Cerebellar nuclear complex (tissue), 1 donor: Measurements from ENCODE around the gene MYOF.
"Not testable (repeated sequence)": the region's sequence is repeated elsewhere in the genome, so short reads cannot be mapped to it uniquely, and the experiment has no call there.

Experiments used
- DNase-seq, 2 experiments: peaks; one replicate each; lab custom pipeline; 2025; lab: John Stamatoyannopoulos, UW

MYOF gene

DNA sequence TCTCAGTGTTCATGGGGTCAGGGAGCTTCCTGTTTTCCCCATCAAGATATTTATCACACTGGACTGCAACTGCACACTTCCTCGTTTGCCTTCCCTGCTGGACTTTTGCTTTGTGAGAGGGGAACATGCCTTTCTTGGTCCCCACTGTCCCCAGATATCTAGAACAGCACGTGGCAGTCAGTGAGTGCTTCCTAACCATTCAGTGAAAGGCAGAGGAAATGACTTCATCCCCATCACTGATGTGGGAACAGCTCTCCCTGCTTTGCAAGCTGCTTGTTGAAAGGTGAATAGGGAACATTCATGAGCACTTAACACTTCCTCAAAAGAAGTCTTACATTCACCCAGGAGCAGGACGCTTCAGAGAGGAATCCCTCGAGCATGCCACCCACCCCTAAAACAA, 135.4 kb downstream of the MYOF start:
- no peak for DNase-seq

DNA sequence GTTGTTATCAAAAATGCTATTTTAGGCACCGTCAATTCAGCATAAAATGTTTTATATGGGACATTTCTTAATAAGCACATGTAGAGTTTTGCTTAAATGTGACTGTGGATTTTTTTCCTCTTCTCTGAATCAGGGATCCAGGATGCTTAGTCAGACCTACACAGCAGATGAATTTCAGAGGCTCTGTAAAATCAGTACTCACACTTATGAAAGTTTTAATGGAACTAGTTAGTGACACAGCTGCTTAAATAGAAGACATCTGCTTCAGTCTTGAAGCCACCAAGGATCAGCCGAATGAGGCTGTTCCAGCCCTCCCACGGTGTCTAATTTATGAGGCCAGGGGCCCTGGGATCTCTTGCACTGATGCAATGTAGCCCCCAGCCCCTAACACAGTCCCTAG, 136.0 kb downstream of the MYOF start:
- no peak for DNase-seq

DNA sequence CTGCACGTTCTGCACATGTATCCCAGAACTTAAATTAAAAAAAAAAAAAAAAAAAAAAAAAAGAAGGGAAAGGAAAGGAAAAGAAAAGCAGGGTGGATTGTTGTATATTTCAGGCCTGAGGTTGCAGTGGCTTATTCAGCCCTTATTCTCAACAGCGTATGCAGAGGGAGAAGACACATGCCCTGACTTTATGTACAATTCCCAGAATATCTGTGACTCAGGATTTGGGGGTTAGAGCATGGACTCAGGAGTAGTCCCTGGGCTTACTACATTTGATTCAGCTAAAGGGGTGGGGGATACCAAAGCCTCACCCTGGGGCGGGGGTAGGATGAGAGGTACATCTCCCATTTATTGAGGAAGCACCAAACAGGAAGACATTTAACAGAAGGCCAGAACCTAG, 137.4 kb downstream of the MYOF start:
- DNase-seq, result no peak

DNA sequence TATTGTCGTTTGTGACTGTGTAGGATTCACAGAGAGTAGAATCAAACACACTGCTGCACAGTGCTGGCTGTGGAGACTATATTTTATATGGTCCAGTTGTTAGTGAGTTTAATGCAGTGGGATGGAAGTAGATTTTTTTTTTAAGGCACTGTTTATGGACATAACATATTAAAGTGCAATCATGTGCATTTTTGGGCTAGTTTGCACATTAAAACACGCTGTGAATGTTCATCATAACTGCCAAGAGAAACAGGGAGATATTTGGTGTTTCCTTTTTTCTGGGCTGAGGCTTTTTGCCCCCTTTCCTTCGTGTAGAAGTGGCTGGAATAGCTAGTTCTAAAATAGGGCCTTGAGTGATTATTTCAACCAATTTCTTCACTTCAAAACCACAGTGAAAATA, 139.2 kb downstream of the MYOF start:
- DNase-seq, result no peak

DNA sequence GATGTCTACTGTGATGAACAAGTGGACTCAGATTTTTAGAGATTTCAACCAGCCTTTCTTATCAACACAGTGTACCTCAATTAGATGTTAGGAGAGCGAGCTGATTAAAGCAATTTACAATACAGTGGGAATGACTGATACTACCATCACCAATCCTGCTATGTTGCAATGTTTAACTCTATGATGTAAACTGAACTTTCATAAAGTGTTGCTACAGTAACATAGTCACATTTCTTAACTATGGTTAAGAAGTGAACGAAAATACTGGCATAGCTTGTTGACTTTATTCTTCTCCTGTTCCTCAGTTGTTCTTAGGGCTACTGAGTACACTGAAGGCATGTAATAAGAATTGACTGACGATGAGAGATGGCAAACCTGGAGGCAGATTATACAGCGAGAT, 139.8 kb downstream of the MYOF start:
- no peak for DNase-seq

DNA sequence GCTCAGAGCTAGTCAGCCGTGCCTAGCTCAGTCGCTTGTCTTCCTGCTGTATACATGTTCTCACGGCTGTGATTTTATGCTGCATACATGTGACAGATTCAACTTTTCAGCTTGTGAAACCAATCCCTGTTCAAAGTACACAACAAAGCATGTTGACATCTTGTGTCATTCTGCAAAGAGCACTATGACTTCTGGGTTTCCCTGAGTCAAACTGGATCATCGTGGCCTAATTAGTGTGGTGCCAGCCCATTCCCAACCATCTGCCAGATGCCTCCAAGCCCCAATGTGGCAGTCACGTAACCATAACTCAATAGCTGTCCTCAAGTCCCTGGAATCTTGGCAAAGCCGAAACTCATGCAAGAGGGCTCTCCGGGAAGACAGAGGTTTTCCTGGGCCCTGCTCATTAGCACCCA, 144.8 kb downstream of the MYOF start:
- no peak for DNase-seq

DNA sequence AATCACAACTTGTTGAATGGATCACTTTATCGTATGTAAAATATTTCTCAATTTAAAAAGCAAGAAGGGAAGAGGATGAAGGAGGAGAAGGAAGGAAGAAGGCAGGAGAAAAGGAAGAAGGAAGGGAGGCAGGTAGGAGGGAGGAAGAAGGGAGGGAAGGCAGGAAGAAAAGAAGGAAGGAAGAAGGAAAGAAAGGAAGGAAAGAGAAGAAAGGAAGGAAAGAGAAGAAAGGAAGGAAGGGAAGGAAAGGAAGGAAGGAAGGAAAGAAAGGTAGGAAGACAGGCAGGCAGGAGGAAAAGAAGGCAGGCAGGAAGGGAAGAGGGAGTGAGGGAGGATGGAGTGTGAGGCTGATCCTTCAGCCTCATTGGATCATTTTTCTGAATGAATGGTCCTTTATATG, 145.5 kb downstream of the MYOF start:
- DNase-seq, result no peak

DNA sequence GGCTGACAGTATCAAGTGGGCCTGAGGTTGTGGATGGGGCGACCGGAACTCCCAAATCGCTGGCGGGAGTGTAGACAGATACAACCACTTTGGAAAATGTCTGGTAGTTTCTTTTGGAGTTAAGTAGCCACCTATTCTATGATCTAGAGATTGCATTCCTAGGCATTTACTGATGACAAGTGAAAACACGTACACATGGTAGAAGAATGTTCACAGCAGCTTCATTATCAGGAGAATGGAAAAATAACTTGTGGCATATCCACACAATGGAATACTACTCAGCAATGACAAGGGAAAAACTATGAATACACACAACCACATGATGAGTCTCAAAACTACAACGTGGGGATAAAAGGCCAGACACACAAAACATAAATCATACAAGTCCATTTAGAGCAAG, 146.0 kb downstream of the MYOF start:
- no peak for DNase-seq

DNA sequence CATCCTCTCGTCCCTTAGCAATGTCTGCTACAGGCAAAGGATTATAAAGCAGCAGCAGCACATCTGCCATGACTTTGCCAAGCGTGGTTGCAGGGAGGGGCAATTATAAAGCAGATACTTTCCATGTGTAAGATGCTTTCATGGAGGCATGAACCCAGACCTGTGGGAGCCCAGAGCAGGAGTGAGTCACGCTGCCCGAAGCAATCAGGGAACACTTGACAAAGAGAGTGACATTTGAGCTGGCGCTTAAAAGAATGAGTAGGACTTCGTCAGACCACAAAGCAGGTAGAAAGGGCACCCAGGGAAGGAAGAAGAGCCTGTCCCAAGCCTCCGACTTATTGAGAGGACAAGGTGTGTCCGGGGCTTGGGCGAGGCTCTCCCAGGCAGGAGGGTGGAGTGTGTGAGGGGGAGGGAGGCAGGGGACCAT, 147.2 kb downstream of the MYOF start:
- no peak for DNase-seq

DNA sequence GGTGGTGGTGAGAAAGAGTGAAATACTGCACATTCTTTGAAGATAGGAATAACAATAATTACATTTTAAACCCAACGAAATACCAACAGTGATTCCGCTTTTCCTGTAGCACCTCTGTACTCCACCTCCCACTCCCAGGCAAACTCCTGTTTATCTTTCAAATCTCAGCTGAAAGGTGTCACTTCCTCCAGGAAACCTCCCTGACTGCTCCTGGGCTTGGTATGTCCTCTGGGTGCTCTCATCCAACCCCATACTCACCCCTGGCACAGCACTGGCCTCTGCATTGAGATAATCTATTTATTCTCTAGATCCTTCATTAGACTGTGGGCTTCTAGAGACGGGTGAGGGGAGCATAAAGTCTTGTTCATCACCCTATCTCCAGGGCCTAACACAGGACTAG, 148.0 kb downstream of the MYOF start:
- no peak for DNase-seq

DNA sequence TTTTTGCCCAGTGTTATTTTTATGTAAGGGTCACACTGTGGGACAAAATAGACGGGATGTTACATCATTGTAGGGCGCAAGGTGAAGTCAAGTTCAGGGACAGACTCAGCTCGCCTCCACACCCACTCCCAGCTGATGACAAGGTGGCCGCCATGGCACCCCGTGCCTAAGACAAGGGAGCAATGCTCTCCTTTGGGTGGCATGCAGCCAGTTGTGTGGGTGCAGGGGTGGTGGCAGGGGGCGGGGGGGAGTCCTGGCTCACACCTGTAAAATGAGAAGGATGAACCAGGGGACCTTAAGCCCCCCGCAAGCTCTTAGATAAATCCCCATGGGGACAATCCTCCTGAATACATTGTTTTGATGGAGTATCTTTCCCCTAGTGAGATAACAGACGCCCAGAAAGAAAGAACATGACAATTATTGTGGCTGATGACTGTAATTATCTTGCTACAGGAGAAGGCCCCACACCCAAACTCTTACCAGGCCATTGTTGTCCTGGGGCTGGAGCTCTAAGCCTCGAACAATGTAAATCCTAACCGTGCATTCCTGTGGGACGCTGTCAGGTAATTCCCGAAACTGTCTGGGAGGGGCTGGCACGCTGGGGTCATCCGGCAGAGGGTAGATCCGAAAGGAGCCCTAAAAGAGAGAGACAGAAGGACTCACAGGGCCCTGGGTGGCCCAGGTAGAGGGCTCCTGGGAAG, 148.7 kb downstream of the MYOF start:
- no peak for DNase-seq

DNA sequence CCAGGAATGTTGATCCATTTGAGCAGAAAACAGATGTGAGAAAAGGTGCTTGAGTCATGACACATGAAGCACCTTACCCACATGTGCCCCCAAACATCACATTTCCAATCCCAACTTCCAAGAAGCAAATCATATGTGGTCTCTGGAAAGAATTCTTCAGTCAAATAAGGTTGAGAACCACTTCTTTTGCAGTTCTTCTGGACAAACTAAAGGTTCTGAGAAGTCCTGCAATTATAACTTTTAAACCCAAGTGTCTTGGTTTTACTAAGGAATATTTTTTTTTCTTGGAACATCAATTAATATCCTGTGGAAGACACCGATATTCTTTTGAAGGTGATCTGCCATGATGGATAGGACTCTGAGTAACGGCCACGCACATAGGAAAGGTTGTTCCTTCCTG, 151.3 kb downstream of the MYOF start:
- DNase-seq, result no peak

DNA sequence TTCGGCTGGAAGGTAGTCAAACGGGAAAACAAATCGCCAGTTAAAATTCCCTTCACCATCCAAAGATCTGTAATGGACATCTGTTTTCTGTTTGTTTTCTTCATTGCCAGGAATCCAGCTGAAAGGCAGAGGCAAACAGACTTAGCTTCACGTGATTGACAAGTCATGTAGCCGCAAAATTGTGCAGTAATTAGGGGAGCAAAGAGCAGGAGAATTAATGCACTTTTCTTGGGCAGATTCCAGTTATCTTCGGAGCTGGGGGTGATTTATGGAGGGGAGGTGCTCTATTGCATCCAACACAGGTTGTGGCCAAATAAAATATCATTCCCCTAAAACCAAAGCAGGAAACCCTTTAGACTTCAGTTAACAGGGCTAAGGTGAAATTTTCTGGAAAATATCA, 162.2 kb downstream of the MYOF start:
- DNase-seq, result no peak

DNA sequence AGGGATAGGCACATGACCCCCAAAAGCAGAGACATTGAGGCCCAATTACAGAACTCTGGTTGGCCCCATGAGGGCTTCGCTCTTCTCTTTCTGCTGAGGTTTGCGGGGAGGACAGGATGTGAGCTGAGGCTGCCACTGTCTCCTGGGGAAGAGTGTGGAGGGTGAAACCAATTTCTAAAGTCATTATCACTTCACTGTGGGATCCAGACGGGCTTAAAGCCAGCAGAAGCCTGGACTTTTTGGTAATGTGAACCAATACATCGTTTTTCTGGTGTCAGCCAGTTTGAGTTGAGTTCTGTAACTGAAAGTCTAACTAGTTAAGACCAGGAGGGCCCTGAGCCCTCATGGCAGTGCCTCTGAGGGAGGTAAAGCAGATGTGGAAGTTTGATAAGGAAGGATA, 163.0 kb downstream of the MYOF start:
- no peak for DNase-seq

DNA sequence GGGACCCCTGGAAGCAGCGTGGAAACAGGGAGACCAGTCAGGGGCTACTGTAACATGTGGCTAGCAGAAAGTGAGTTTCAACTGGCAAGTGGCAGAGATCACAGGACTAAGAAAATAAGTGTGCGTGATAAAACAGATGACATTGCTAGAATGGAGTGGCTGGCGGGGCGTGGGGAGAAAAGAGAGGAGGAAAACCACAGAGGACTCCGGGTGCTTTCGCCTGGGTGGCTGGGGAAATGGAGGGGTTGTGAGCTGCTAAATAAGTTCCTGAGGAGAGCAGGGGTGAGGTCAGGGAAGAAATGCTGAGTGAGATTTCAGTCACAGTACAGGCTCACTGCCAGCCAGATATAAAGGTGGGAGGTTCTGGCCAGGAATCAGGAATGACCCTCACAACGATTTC, 166.9 kb downstream of the MYOF start:
- DNase-seq, result no peak

DNA sequence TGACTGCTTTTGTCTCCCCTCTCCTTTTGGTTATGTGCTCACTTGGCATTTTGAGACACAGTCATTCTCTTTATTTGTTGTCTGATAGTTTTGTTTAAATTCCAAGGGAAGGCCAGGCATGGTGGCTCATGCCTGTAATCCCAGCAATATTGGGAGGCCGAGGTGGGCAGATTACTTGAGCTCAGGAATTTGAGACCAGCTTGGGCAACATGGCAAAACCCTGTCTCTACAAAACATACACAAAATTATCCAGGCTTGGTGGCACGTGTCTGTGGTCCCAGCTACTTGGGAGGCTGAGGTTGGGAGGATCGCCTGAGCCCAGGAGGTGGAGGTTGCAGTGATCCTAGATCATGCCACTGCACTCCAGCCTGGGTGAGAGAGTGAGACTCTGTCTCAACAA, 167.5 kb downstream of the MYOF start:
- not testable (repeated sequence) for DNase-seq

DNA sequence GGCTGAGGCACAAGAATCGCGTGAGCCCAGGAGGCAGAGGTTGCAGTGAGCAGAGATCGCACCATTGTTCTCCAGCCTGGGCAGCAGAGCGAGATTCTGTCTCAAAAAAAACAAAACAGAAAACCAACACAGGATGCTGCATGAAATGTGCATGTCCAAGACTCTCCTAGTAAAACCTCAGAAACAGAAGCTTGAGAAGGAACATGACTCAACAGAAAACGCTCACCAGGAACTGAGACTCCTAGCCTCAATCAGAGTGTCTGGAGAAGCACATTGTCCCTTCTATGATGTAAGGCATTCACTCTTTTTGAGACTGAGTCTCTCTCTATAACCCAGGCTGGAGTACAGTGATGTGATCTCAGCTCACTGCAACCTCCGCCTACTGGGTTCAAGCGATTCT, 168.3 kb downstream of the MYOF start:
- DNase-seq, result no peak

DNA sequence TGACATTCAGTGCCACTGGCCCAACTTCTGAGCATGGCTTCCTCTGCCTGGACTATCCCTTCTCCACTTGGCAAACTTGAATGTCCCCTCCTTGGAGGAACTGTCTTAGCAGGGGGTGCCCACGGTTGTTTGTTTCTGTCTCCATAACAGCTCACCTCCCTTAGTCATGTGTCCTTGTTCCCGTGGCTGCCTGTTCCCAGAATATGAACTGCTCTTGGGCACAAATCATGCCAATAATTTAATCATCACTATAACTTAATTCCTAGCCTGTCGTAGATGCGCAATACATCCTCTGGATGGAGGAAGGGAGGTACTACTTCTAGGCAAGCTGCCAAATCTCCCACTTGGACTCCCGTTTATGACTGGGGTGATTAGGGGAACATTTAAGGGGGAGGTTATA, 173.1 kb downstream of the MYOF start:
- no peak for DNase-seq

DNA sequence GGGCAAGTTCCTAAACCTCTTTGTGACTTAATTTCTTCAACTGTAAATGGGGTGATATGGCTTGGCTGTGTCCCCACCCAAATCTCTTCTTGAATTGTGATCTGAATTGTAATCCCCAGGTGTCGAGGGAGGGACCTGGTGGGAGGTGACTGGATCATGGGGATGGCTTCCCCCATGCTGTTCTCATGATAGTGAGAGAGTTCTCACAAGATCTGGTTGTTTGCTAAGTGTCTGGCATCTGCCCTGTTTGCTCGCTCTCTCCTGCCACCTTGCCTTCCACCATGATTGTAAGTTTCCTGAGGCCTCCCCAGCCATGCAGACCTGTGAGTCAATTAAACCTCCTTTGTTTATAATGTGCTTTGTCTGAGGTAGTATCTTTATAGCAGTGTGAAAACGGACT, 177.0 kb downstream of the MYOF start:
- DNase-seq, result no peak

DNA sequence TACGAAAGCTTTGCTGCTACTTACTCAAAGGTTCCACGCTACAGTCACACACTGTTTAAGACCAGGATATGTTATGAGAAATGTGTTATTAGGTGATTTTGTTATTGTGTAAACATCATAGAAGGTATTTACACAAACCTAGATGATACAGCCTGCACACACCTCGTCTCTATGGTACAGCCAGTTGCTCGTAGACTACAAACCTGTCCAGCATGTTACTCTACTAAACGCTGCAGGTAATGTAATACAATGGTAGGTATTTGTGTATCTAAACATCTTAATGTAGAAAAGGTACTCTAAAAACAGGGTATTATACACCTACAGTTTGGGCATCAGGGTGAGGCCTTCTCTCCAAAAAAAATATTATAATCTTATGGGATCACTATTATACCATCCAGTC, 181.2 kb downstream of the MYOF start:
- no peak for DNase-seq

DNA sequence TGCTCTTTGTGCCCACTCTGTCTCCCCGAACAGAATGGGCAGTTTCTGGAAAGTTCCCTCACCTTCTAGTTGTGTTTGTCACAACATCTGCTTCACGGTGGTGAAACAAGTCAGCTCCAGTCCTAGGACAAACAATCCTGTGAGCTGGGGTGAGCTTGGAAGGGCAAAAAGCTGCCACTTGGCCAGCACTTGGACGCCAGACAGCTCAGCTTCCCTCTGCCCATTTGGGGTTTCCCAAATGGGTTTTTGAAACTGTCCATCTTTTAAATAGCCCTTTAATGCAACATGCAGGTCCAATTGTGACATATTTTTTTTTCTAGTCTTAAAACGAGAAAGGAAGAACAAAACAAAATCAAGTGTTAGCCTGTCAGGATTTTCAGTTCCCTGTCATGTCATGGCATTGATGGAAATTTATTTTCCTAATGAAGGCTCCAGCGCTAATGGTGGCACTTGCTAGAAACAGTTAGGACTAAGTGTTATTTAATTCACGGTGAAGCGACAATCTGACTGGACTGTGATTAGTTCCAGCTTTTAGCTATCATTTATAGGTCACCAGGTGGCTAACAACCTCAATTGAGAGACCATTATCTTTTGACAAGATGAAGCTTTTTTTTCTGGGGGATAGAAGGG, 181.7 kb downstream of the MYOF start:
- DNase-seq, result no peak

DNA sequence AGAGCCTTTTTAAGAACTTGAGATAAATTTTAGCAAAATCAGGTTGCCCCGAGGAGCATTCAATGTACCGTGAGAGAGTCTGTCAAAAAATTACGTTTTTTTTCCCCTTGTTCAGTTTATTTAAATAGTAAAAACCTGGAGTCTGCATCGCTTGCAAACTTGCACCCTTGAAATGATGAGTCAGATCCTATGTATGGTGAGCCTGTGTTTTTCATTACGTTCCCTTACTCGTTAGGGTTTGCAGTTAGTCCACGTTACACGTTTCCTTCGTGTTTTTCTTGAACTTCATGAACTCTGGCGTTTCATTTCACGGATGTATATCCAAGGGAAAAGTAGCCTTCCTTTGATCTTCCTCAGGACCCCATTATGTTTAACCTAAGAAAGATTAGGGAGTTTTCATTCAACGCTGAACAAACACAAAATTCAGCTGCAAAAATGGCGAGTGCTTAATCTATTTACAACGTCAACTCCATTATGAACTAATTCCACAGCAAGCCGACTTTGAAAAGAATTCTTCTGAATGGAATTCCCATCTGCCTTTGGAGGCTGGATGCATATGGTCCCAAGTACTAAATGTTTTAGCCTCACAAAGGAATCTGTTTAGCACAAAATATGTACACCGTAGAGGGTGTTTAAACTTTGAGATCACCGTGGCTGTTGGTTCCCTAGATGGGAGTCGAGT, 182.4 kb downstream of the MYOF start:
- no peak for DNase-seq

DNA sequence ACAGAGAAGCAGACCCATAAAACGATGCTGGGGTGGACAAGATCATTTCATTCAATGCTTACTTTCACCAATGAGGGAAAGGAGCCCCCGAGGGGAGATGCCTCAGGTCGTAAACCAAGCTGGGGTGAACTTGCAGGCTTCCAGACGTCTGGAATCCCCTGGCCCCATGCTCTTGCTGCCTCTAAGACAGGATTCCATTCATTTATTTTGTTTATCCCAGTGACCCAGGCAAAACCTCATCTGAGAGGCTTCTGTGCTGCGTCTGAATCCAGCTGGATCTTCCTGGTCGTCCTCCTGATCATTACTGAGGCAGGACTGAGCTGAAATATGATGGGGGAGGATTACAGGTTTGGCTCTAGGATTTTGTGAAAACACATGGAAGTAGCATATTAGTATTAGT, 182.9 kb downstream of the MYOF start:
- no peak for DNase-seq

DNA sequence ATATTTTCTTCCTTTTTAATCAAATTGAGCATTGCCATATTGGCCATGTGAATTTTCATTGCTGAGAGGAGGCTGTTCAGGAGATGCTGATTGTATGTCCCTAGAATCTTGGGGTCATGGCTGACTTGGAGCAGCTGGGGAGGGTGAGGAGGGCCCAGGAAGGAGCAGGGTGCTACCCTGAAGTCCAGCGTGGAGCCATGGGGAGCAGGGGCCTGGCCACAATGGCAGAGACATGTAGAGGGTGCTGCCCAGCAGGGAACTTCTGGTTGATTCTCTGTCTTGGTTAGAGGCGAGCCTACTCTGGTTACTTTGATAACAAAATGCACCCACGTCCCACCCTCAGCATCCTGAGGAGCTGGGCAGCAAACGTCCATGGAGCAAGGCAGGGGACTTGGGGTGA, 186.0 kb downstream of the MYOF start:
- no peak for DNase-seq
